ENCODE data around the gene TMEM30A.

TMEM30A gene

GRCh38 chr6:75261299-75261698 lies 23.3 kb downstream of the TMEM30A start:
- H3K4me3 ChIP-seq (ENCODE audit: low read depth, low read length), result no peak overlapping the region
- in situ Hi-C loops (cut with HindIII; ENCODE audit: low sequenced_read_pairs), result loop anchor here (25.0 kb wide), 1 partner anchor 276 kb away; no protein-coding TSS in a partner anchor
- DNase-seq (ENCODE audit: low read depth), result no peak
- no peak for TF ChIP-seq CTCF (IDR thresholded peaks at IDR 0.05; ENCODE audit: low read depth, low read length, missing control alignments)

GRCh38 chr6:75257343-75258087 lies 27.1 kb downstream of the TMEM30A start:
- in situ Hi-C loops (cut with HindIII; ENCODE audit: low sequenced_read_pairs), result loop anchor here (25.0 kb wide), 1 partner anchor 280 kb away; no protein-coding TSS in a partner anchor
- no peak for DNase-seq (ENCODE audit: low read depth)
- TF ChIP-seq CTCF (IDR thresholded peaks at IDR 0.05; ENCODE audit: low read depth, low read length, missing control alignments), result no peak
- H3K4me3 ChIP-seq (ENCODE audit: low read depth, low read length), result no peak overlapping the region

- H3K4me3 ChIP-seq (ENCODE audit: low read depth, low read length), result no peak overlapping the region
- DNase-seq (ENCODE audit: low read depth), result no peak
- in situ Hi-C loops (cut with HindIII; ENCODE audit: low sequenced_read_pairs), result loop anchor here (25.0 kb wide), 1 partner anchor 287 kb away; no protein-coding TSS in a partner anchor
- TF ChIP-seq CTCF (IDR thresholded peaks at IDR 0.05; ENCODE audit: low read depth, low read length, missing control alignments), result no peak
Observed at GRCh38 chr6:75250552-75250951, 34.0 kb downstream of the TMEM30A start.

- no peak overlapping the region for H3K4me3 ChIP-seq (ENCODE audit: low read depth, low read length)
- DNase-seq (ENCODE audit: low read depth), result no peak
Observed at GRCh38 chr6:75249837-75250236, 34.8 kb downstream of the TMEM30A start.

GRCh38 chr6:75246386-75246785 lies 38.2 kb downstream of the TMEM30A start:
- H3K4me3 ChIP-seq (ENCODE audit: low read depth, low read length), result no peak overlapping the region
- in situ Hi-C loops (cut with HindIII; ENCODE audit: low sequenced_read_pairs), result no loop called here

More at GRCh38 chr6:75249837-75250236, 34.8 kb downstream of the TMEM30A start:
- TF ChIP-seq CTCF (IDR thresholded peaks at IDR 0.05; ENCODE audit: low read depth, low read length, missing control alignments), result no peak
- in situ Hi-C loops (cut with HindIII; ENCODE audit: low sequenced_read_pairs), result loop anchor here (25.0 kb wide), 1 partner anchor 287 kb away; no protein-coding TSS in a partner anchor

GRCh38 chr6:75244063-75244584 lies 40.5 kb downstream of the TMEM30A start:
- no peak for DNase-seq (ENCODE audit: low read depth)
- H3K4me3 ChIP-seq (ENCODE audit: low read depth, low read length), result peak overlapping the region; percentile 91
- in situ Hi-C loops (cut with HindIII; ENCODE audit: low sequenced_read_pairs), result loop anchor here (5.0 kb wide), 1 partner anchor 93 kb away; no protein-coding TSS in a partner anchor
- no peak for TF ChIP-seq CTCF (IDR thresholded peaks at IDR 0.05; ENCODE audit: low read depth, low read length, missing control alignments)

More at GRCh38 chr6:75246386-75246785, 38.2 kb downstream of the TMEM30A start:
- no peak for TF ChIP-seq CTCF (IDR thresholded peaks at IDR 0.05; ENCODE audit: low read depth, low read length, missing control alignments)
- DNase-seq (ENCODE audit: low read depth), result no peak
